ENCODE measurements around the gene UTS2B.

GRCh38 chr3:191373327-191373726 lies 43.0 kb upstream of the UTS2B start:
- TF ChIP-seq MAX (IDR thresholded peaks at IDR 0.05; ENCODE audit: low read depth, low read length) (no peak), EP300 (IDR thresholded peaks at IDR 0.05; ENCODE audit: borderline replicate concordance in 1 of 2, control insufficient read depth in 1 of 2, low read depth in 2 of 2, low read length in 2 of 2) (no peak), MTA3 (IDR thresholded peaks at IDR 0.05; ENCODE audit: borderline replicate concordance, low read length) (no peak), REST (IDR thresholded peaks at IDR 0.05; ENCODE audit: low read depth, low read length) (no peak), CTCF (IDR thresholded peaks at IDR 0.05 in 2 of 3, conservative IDR thresholded peaks at IDR 0.05 in 1 of 3; ENCODE audit: control insufficient read depth in 2 of 3, extremely low read depth in 1 of 3, insufficient read depth in 1 of 3, low read depth in 3 of 3, low read length in 3 of 3) (no peak), TAF1 (IDR thresholded peaks at IDR 0.05; ENCODE audit: borderline replicate concordance, low read depth, low read length) (no peak), NBN (IDR thresholded peaks at IDR 0.05) (no peak), CREM (IDR thresholded peaks at IDR 0.05; ENCODE audit: low read depth) (no peak), SUZ12 (IDR thresholded peaks at IDR 0.05; ENCODE audit: unreplicated experiment) (no peak), CHD2 (IDR thresholded peaks at IDR 0.05; ENCODE audit: borderline replicate concordance, low read depth, low read length) (no peak), POLR2AphosphoS5 (IDR thresholded peaks at IDR 0.05; ENCODE audit: low read length) (no peak)
